ENCODE data around the gene GP1BB.

The GP1BB gene

DNA sequence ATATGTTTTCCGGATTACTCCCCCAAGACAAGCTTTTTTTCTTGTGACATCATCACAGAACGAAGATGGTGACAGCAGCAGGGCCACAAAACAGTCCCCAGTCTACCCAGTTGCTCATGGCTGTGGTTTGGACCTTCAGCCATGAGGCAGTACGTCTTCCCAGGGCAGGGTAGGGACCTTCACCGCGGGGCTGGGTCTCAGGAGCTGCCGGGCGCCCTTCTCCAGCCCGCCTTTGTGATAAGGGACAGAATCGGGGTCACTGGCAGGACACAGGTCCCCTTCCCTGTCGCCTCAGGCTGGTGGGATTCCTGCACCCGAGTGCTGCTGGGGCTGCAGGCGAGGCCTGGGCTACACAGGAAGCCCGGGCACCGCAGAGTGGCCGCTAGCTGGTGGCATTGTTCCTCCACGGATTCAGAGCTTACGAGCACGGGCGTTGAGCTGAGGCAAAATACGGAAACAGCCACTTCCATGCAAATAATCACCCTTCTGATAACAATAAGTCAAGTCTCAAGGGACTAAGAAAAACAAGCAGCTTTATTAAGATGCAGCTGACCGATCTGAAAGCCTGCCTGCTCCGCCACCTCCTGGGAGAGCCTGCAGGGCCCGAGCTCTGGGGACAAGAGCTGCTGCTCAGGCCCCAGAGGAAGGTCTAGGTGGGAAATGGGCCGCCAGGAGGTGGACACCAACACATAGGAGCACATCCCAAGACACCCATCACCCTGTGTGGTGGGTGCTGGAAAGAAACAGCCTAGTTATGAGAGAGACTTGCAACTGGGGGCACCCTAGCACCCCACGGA, 49.5 kb downstream of the GP1BB start:
- no peak for DNase-seq (ENCODE audit: extremely low read depth, low read depth)
- TF ChIP-seq, protein P1, sequence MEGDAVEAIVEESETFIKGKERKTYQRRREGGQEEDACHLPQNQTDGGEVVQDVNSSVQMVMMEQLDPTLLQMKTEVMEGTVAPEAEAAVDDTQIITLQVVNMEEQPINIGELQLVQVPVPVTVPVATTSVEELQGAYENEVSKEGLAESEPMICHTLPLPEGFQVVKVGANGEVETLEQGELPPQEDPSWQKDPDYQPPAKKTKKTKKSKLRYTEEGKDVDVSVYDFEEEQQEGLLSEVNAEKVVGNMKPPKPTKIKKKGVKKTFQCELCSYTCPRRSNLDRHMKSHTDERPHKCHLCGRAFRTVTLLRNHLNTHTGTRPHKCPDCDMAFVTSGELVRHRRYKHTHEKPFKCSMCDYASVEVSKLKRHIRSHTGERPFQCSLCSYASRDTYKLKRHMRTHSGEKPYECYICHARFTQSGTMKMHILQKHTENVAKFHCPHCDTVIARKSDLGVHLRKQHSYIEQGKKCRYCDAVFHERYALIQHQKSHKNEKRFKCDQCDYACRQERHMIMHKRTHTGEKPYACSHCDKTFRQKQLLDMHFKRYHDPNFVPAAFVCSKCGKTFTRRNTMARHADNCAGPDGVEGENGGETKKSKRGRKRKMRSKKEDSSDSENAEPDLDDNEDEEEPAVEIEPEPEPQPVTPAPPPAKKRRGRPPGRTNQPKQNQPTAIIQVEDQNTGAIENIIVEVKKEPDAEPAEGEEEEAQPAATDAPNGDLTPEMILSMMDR (IDR thresholded peaks at IDR 0.05; ENCODE audit: low read depth, low read length): no peak

DNA sequence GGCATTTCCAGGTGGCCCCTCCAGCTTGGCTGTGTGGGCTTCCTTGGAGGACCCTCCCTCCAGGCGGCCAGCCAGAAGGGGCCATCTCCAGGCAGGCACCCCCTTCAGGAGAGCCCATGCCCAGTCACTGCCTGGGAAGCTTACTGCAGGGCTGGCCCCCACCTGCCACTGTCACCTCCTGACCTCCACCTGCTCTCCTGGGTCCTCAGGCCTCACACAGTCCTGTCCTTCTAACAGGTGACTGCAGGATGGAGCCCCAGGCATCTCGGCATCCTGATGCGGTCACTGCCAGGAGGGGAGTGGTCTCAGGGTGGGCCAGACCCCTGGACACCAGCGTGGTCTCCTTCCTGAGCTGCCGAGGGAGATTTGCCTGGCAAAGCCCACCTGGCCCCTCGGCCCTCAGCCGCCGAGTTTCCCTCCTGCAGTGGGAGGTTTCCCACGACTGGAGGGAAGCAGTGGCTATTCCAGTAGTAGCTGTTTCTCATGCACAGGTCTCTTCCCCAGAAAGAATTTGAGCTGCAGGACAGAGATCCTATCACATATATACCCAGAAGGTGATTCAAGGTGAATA, 50.2 kb downstream of the GP1BB start:
- no peak for DNase-seq (ENCODE audit: extremely low read depth, low read depth)
- TF ChIP-seq, protein P1 (IDR thresholded peaks at IDR 0.05; ENCODE audit: low read depth, low read length): no peak
